HepG2 (cell line): Measurements from ENCODE around the gene AK9. TPM values are rescaled to one million over a fixed set of nuclear protein-coding genes. Genes with fewer than 3 reads are reported as not detected.

ENCODE experiments used
- ATAC-seq: fragments of 200-7000 bp; cut with Tn5 transposase; 3 replicates; pipeline ENCODE4 v1.9.1; 2020; ENCODE audit warnings: mild to moderate bottlenecking, moderate library complexity
- BruUV-seq: library from RNA; stranded (reverse); fragments of 400-500 nt; replicated peaks from 2 replicates; lab custom pipeline; 2021; lab: Mats Ljungman, UMichigan
- CTCF ChIA-PET: fragments of 300-600 bp; formaldehyde crosslinking; extraction: SDS; loops from one replicate; lab custom pipeline; 2021; ENCODE audit warnings: low total read pairs, inconsistent platforms, low intra/inter-chr PET ratio; lab: Yijun Ruan, JAX
- POLR2A ChIA-PET: fragments of 350-600 bp; sonication (Branson Sonifier 250); formaldehyde crosslinking; loops from one replicate; lab custom pipeline; 2020; ENCODE audit warnings: antibody characterized with exemption, inconsistent platforms; lab: Yijun Ruan, JAX
- DNase-seq: peaks from one replicate; pipeline ENCODE4 v3.0.0-alpha.2; 2015; ENCODE audit warnings: low spot score
- FAIRE-seq: peaks from 3 replicates; lab custom pipeline; 2011; peaks lifted over from hg19 to GRCh38; lab: Jason Lieb, UNC
- H2AFZ ChIP-seq: one replicate; pipeline ENCODE4 v1.6.1; 2011; ENCODE audit warnings: low read length, inconsistent platforms
- H3K27ac ChIP-seq: fragments of 300-600 bp; 3 replicates; pipeline ENCODE4 v1.8.0; 2011; ENCODE audit warnings: mixed run types, mild to moderate bottlenecking, mixed read lengths, low read length, inconsistent platforms; ENCODE audit not compliant: insufficient read depth; ENCODE audit errors: extremely low read length
- H3K27me3 ChIP-seq, 2 experiments: fragments of 200-600 bp in 1 of 2; 2 replicates in 1 of 2; 3 replicates in 1 of 2; pipeline versions ENCODE4 v1.6.0 to v1.8.0; 2011; ENCODE audit warnings: low read length in 2 of 2, mild to moderate bottlenecking in 2 of 2, moderate library complexity in 2 of 2, inconsistent platforms in 1 of 2; ENCODE audit not compliant: insufficient read depth in 2 of 2, control insufficient read depth in 1 of 2
- H3K36me3 ChIP-seq, 2 experiments: fragments of 200-600 bp in 1 of 2; replicated peaks in 1 of 2; 2 replicates in 1 of 2; 3 replicates in 1 of 2; pipeline versions ENCODE4 v1.5.1 to v1.8.0; 2011; ENCODE audit warnings: low read length in 2 of 2, inconsistent platforms in 1 of 2; ENCODE audit not compliant: insufficient read depth in 2 of 2, control insufficient read depth in 1 of 2
- H3K4me1 ChIP-seq: 2 replicates; pipeline ENCODE4 v1.5.1; 2012; ENCODE audit warnings: low read length, inconsistent platforms; ENCODE audit not compliant: insufficient read depth
- H3K4me2 ChIP-seq: 2 replicates; pipeline ENCODE4 v1.6.0; 2011; ENCODE audit warnings: low read depth, low read length, inconsistent platforms
- H3K4me3 ChIP-seq, 3 experiments: fragments of 200-600 bp in 1 of 3; sonication (generic), shearing (Covaris generic) in 1 of 3; replicated peaks in 1 of 3; 2 replicates each; pipeline ENCODE4 v1.5.1; 2011 to 2016; ENCODE audit warnings: low read length in 3 of 3, inconsistent platforms in 2 of 3, low read depth in 2 of 3, mild to moderate bottlenecking in 2 of 3, control low read depth in 1 of 3, mixed read lengths in 1 of 3; ENCODE audit not compliant: insufficient read depth in 1 of 3
- H3K79me2 ChIP-seq: one replicate; pipeline ENCODE4 v1.6.1; 2011; ENCODE audit warnings: low read length, inconsistent platforms; ENCODE audit not compliant: insufficient read depth
- H3K9ac ChIP-seq: 2 replicates; pipeline ENCODE4 v1.6.0; 2011; ENCODE audit warnings: mild to moderate bottlenecking, low read depth, low read length, inconsistent platforms; ENCODE audit not compliant: insufficient read depth
- H3K9me3 ChIP-seq: 2 replicates; pipeline ENCODE4 v1.5.1; 2012; ENCODE audit warnings: mild to moderate bottlenecking, low read length
- H4K20me1 ChIP-seq: 2 replicates; pipeline ENCODE4 v1.6.0; 2011; ENCODE audit warnings: inconsistent platforms, mild to moderate bottlenecking, low read length, moderate library complexity; ENCODE audit not compliant: insufficient read depth
- EP300 ChIP-seq, 3 experiments: sonication (generic) in 1 of 3; formaldehyde crosslinking in 1 of 3; IDR thresholded peaks; 2 replicates each; pipeline versions ENCODE4 v1.5.1 to v1.6.1; 2011 to 2020; ENCODE audit warnings: low read depth in 2 of 3, low read length in 2 of 3, borderline replicate concordance in 1 of 3, improper control_type of control experiment in 1 of 3, mild to moderate bottlenecking in 1 of 3, missing genetic modification reagents in 1 of 3, moderate library complexity in 1 of 3
- KMT2A ChIP-seq: sonication (generic); formaldehyde crosslinking; IDR thresholded peaks from 2 replicates; pipeline ENCODE4 v1.4.0; 2020; ENCODE audit warnings: missing genetic modification reagents
- ZFP82 ChIP-seq: sonication (generic); formaldehyde crosslinking; IDR thresholded peaks from 2 replicates; pipeline ENCODE4 v1.5.1; 2020; ENCODE audit warnings: mild to moderate bottlenecking, missing genetic modification reagents, borderline replicate concordance
- ZNF713 ChIP-seq: sonication (generic); formaldehyde crosslinking; IDR thresholded peaks from 2 replicates; pipeline ENCODE4 v1.4.0; 2020; ENCODE audit warnings: mild to moderate bottlenecking, missing genetic modification reagents
- WGBS: methylation state at CpG from one replicate; pipeline ENCODE4 v1.1.6; 2017; ENCODE audit warnings: low lambda C conversion rate; 5-methylcytosine and 5-hydroxymethylcytosine counted together
- in situ Hi-C: cut with HindIII; loops from 2 replicates; pipeline ENCODE4 v1.10.0; 2017; ENCODE audit warnings: low pct_unique_long_range_greater_than_20kb; ENCODE audit not compliant: extremely low pct_ligation_motif_present
- intact Hi-C: fragments of 100-400 bp; cut with micrococcal nuclease; formaldehyde crosslinking; loops from one replicate; pipeline ENCODE4 v1.10.0; 2022; ENCODE audit not compliant: unreplicated experiment
- polyA plus RNA-seq, 8 experiments: library from polyadenylated mRNA; depleted of rRNA in 3 of 8; stranded (reverse) in 7 of 8; unstranded in 1 of 8; fragments of >200 nt; fragmentation: Illumina TruSeq in 4 of 8; extraction: Trizol in 4 of 8; gene quantifications; 2 replicates each; pipeline versions ENCODE4 v1.2.1 to v1.2.3, GENCODE V29; 2011 to 2016; ENCODE audit warnings: low read depth in 4 of 8, missing spikeins in 1 of 8, mixed read lengths in 1 of 8; ENCODE audit not compliant: insufficient read depth in 1 of 8
- total RNA-seq, 5 experiments: library from RNA; depleted of rRNA; stranded (reverse); fragments of >200 nt; fragmentation: Illumina TruSeq; extraction: Trizol; gene quantifications; 2 replicates each; pipeline ENCODE4 v1.2.3, GENCODE V29; 2016; ENCODE audit warnings: low read depth in 1 of 5
- TF ChIP-seq, protein P1 (sequence below): fragments of 450-650 bp; IDR thresholded peaks from 2 replicates; pipeline ENCODE4 v1.6.1; 2016
- TF ChIP-seq, protein P2 (sequence below): sonication (generic); formaldehyde crosslinking; IDR thresholded peaks from 2 replicates; pipeline ENCODE4 v1.9.0; 2022; ENCODE audit warnings: low read depth, missing genetic modification reagents
- TF ChIP-seq, protein P3 (sequence below): sonication (generic); formaldehyde crosslinking; IDR thresholded peaks from 2 replicates; pipeline ENCODE4 v1.8.0; 2022; ENCODE audit warnings: low read depth, missing genetic modification reagents

Gene AK9
- total and polyA plus RNA-seq, 2 of the 13 experiments (the other 11 are each of a cell fraction or from before 2014, with no cell fraction given), result 3.2 to 4.8 TPM

DNA sequence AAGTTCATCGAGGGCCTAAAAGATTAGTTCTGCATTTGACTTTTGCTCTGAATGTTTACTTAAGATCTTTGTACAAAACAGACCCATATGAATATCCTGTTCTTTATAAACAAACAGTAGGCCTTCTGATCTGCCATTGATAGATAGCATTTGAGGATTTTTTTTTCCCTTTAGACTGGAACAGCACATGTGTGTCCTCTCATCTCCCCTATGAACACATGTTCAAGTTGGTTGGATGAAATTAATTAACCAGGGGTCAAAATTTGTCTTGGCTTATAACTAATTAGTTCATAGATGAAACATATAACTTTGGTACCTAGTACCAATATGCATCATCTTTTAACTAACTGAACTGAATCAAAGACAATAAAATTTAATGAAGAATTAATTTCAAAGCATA is 81.3 kb downstream of the AK9 start:
- BruUV-seq, result no TSS peak
- WGBS, result 0% methylated on average over 1 of the region's 1 CpG
- TF ChIP-seq EP300 (IDR thresholded peaks at IDR 0.05; ENCODE audit: low read depth in 2 of 2, low read length in 2 of 2) (no peak), EP300 (CRISPR knock-in tag; IDR thresholded peaks at IDR 0.05; ENCODE audit: borderline replicate concordance) (no peak), ZNF713 (CRISPR knock-in tag) (no peak), ZFP82 (CRISPR knock-in tag) (no peak), KMT2A (CRISPR knock-in tag) (no peak)
- TF ChIP-seq, protein P1, sequence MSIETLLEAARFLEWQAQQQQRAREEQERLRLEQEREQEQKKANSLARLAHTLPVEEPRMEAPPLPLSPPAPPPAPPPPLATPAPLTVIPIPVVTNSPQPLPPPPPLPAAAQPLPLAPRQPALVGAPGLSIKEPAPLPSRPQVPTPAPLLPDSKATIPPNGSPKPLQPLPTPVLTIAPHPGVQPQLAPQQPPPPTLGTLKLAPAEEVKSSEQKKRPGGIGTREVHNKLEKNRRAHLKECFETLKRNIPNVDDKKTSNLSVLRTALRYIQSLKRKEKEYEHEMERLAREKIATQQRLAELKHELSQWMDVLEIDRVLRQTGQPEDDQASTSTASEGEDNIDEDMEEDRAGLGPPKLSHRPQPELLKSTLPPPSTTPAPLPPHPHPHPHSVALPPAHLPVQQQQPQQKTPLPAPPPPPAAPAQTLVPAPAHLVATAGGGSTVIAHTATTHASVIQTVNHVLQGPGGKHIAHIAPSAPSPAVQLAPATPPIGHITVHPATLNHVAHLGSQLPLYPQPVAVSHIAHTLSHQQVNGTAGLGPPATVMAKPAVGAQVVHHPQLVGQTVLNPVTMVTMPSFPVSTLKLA, result peak; percentile 95
- TF ChIP-seq, protein P2, sequence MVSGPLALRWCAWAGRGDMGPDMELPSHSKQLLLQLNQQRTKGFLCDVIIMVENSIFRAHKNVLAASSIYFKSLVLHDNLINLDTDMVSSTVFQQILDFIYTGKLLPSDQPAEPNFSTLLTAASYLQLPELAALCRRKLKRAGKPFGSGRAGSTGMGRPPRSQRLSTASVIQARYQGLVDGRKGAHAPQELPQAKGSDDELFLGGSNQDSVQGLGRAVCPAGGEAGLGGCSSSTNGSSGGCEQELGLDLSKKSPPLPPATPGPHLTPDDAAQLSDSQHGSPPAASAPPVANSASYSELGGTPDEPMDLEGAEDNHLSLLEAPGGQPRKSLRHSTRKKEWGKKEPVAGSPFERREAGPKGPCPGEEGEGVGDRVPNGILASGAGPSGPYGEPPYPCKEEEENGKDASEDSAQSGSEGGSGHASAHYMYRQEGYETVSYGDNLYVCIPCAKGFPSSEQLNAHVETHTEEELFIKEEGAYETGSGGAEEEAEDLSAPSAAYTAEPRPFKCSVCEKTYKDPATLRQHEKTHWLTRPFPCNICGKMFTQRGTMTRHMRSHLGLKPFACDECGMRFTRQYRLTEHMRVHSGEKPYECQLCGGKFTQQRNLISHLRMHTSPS, result no peak
- TF ChIP-seq, protein P3, sequence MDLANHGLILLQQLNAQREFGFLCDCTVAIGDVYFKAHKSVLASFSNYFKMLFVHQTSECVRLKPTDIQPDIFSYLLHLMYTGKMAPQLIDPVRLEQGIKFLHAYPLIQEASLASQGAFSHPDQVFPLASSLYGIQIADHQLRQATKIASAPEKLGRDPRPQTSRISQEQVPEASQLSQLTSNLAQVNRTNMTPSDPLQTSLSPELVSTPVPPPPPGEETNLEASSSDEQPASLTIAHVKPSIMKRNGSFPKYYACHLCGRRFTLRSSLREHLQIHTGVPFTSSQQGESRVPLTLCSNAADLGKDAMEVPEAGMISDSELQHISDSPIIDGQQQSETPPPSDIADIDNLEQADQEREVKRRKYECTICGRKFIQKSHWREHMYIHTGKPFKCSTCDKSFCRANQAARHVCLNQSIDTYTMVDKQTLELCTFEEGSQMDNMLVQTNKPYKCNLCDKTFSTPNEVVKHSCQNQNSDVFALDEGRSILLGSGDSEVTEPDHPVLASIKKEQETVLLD (CRISPR knock-in tag), result no peak
- TF ChIP-seq, all 625 proteins: peak for 1
- no peak for ATAC-seq
- H2AFZ ChIP-seq, result no peak overlapping the region
- H4K20me1 ChIP-seq, result no peaks in the 10 kb centered on the region
- H3K4me3 ChIP-seq, result no peak overlapping the region
- H3K79me2 ChIP-seq, result no peaks in the 10 kb centered on the region
- no peak for FAIRE-seq
- in situ Hi-C loops, result no loop called here
- H3K4me1 ChIP-seq, result no peaks in the 10 kb centered on the region
- no peaks in the 10 kb centered on the region; a peak in 1 of 5 replicates for H3K27me3 ChIP-seq
- H3K36me3 ChIP-seq, result no peaks in the 10 kb centered on the region
- ChIA-PET POLR2A (no interaction called here), CTCF (no interaction called here)
- intact Hi-C loops, result no loop called here
- H3K27ac ChIP-seq, result no peak overlapping the region
- H3K4me2 ChIP-seq, result no peak overlapping the region
- H3K9me3 ChIP-seq, result no peaks in the 10 kb centered on the region
- H3K9ac ChIP-seq, result no peak overlapping the region
- DNase-seq, result no peak
